ENCODE measurements around the gene WNK1.

The WNK1 gene

GRCh38 chr12:884746-885414 lies 132.5 kb downstream of the WNK1 start:
- no peak for TF ChIP-seq CTCF (conservative IDR thresholded peaks at IDR 0.05)
- no peak overlapping the region for H3K27ac ChIP-seq

- H3K27ac ChIP-seq, result no peak overlapping the region
- no peak for TF ChIP-seq CTCF (conservative IDR thresholded peaks at IDR 0.05)
Observed at GRCh38 chr12:885701-886100, 133.3 kb downstream of the WNK1 start.

- TF ChIP-seq CTCF (conservative IDR thresholded peaks at IDR 0.05), result no peak
- H3K27ac ChIP-seq, result no peak overlapping the region
Observed at GRCh38 chr12:886206-886605, 133.8 kb downstream of the WNK1 start.

GRCh38 chr12:894226-894625 lies 141.8 kb downstream of the WNK1 start:
- TF ChIP-seq CTCF (conservative IDR thresholded peaks at IDR 0.05), result no peak

GRCh38 chr12:896031-896430 lies 143.7 kb downstream of the WNK1 start:
- H3K27ac ChIP-seq, result no peak overlapping the region
- no peak for TF ChIP-seq CTCF (conservative IDR thresholded peaks at IDR 0.05)

More at GRCh38 chr12:894226-894625, 141.8 kb downstream of the WNK1 start:
- H3K27ac ChIP-seq, result no peak overlapping the region

- no peak for TF ChIP-seq CTCF (conservative IDR thresholded peaks at IDR 0.05)
- H3K27ac ChIP-seq, result no peak overlapping the region
Observed at GRCh38 chr12:897386-897785, 145.0 kb downstream of the WNK1 start.

GRCh38 chr12:902581-902980 lies 150.2 kb downstream of the WNK1 start:
- no peak for TF ChIP-seq CTCF (conservative IDR thresholded peaks at IDR 0.05)
- no peak overlapping the region for H3K27ac ChIP-seq

All from VCaP (cell line).